B cell (primary cell): Measurements from ENCODE around the gene FAXC. TPM values are rescaled to one million over a fixed set of nuclear protein-coding genes. Genes with fewer than 3 reads are reported as not detected.

ENCODE experiments used
- ATAC-seq: fragments of 200-7000 bp; cut with Tn5 transposase; one replicate; pipeline ENCODE4 v1.10.0; 2021; ENCODE audit warnings: low read depth, mild to moderate bottlenecking, moderate number of reproducible peaks, moderate library complexity
- CTCF ChIA-PET: fragments of 350-600 bp; sonication (Branson Sonifier 250); formaldehyde crosslinking; loops from one replicate; lab custom pipeline; 2021; ENCODE audit warnings: antibody characterized with exemption, inconsistent platforms; lab: Charles Lee
- POLR2A ChIA-PET: fragments of 350-600 bp; sonication (Branson Sonifier 250); formaldehyde crosslinking; loops from one replicate; lab custom pipeline; 2021; ENCODE audit warnings: antibody characterized with exemption; lab: Charles Lee
- DNase-seq: peaks from one replicate; pipeline ENCODE4 v3.0.0; 2013
- H2AFZ ChIP-seq: 2 replicates; pipeline ENCODE4 v1.6.1; 2012; ENCODE audit warnings: mild to moderate bottlenecking, low read depth, low read length; ENCODE audit not compliant: insufficient read depth, poor library complexity, severe bottlenecking
- H3K27ac ChIP-seq, 2 donors: 1 replicate in 1 of 2; 2 replicates in 1 of 2; pipeline ENCODE4 v1.5.1; 2012 to 2013; ENCODE audit warnings: low read length in 2 of 2, mild to moderate bottlenecking in 2 of 2, moderate library complexity in 1 of 2
- H3K27me3 ChIP-seq, 4 experiments: fragments of 200-600 bp in 1 of 4; sonication (generic) in 1 of 4; replicated peaks in 1 of 4; 1 replicate in 2 of 4; 2 replicates in 2 of 4; pipeline versions ENCODE4 v1.6.1 to v1.7.0; 2013 to 2016; ENCODE audit warnings: low read length in 3 of 4, mild to moderate bottlenecking in 2 of 4, mixed read lengths in 1 of 4, moderate library complexity in 1 of 4; ENCODE audit not compliant: insufficient read depth in 4 of 4, control insufficient read depth in 3 of 4; ENCODE audit errors: control extremely low read depth in 1 of 4
- H3K36me3 ChIP-seq, 2 experiments: replicated peaks in 1 of 2; 1 replicate in 1 of 2; 2 replicates in 1 of 2; pipeline versions ENCODE4 v1.6.1 to v1.7.1; 2013; ENCODE audit warnings: low read length in 1 of 2; ENCODE audit not compliant: insufficient read depth in 2 of 2, control insufficient read depth in 1 of 2; ENCODE audit errors: control extremely low read depth in 1 of 2, extremely low read depth in 1 of 2
- H3K4me1 ChIP-seq, 2 donors: fragments of 200-600 bp in 1 of 2; sonication (generic) in 1 of 2; 1 replicate in 1 of 2; 2 replicates in 1 of 2; pipeline versions ENCODE4 v1.5.1 to v1.6.1; 2013 to 2017; ENCODE audit warnings: low read length in 2 of 2; ENCODE audit not compliant: control insufficient read depth in 2 of 2, insufficient read depth in 2 of 2
- H3K4me2 ChIP-seq: replicated peaks from 2 replicates; pipeline ENCODE3; 2012; ENCODE audit warnings: mild to moderate bottlenecking, low read depth, low read length; ENCODE audit not compliant: poor library complexity, severe bottlenecking
- H3K4me3 ChIP-seq, 5 experiments: fragments of 200-600 bp in 1 of 5; sonication (generic) in 1 of 5; 1 replicate in 3 of 5; 2 replicates in 2 of 5; pipeline versions ENCODE4 v1.5.1 to v1.7.0; 2011 to 2016; ENCODE audit warnings: low read length in 4 of 5, mild to moderate bottlenecking in 4 of 5, low read depth in 2 of 5, control low read depth in 1 of 5, moderate library complexity in 1 of 5; ENCODE audit not compliant: insufficient read depth in 1 of 5; ENCODE audit errors: control extremely low read depth in 1 of 5, extremely low read depth in 1 of 5
- H3K79me2 ChIP-seq: fragments of 200-600 bp; sonication (generic); one replicate; pipeline ENCODE4 v1.6.0; 2016; ENCODE audit warnings: low read length; ENCODE audit not compliant: control insufficient read depth, insufficient read depth
- H3K9ac ChIP-seq: fragments of 200-600 bp; sonication (generic); 2 replicates; pipeline ENCODE4 v1.6.1; 2017; ENCODE audit warnings: mild to moderate bottlenecking, low read length, moderate library complexity
- H3K9me3 ChIP-seq, 3 donors: one replicate each; pipeline versions ENCODE4 v1.6.1 to v1.7.1; 2013; ENCODE audit warnings: low read length in 2 of 3; ENCODE audit not compliant: control insufficient read depth in 2 of 3, insufficient read depth in 1 of 3; ENCODE audit errors: control extremely low read depth in 1 of 3
- H4K20me1 ChIP-seq: 2 replicates; pipeline ENCODE4 v1.6.0; 2012; ENCODE audit warnings: mild to moderate bottlenecking, low read length; ENCODE audit not compliant: insufficient read depth, control insufficient read depth, poor library complexity, severe bottlenecking
- H3K27ac Mint-ChIP-seq: one replicate; pipeline ENCODE4 v1.8.0; 2021; ENCODE audit warnings: mixed read lengths
- H3K27me3 Mint-ChIP-seq: one replicate; pipeline ENCODE4 v1.8.0; 2021; ENCODE audit warnings: mixed read lengths
- H3K4me1 Mint-ChIP-seq: one replicate; pipeline ENCODE4 v1.8.0; 2021; ENCODE audit warnings: mixed read lengths
- H3K4me3 Mint-ChIP-seq: one replicate; pipeline ENCODE4 v1.8.0; 2021; ENCODE audit warnings: mixed read lengths
- H3K9me3 Mint-ChIP-seq: one replicate; pipeline ENCODE4 v1.8.0; 2022; ENCODE audit warnings: mixed read lengths; ENCODE audit not compliant: insufficient read depth
- CTCF ChIP-seq: fragments of 200-600 bp; IDR thresholded peaks from one replicate; pipeline ENCODE4 v1.8.0; 2022; ENCODE audit warnings: antibody characterized with exemption, mild to moderate bottlenecking
- EZH2 ChIP-seq: IDR thresholded peaks from 2 replicates; pipeline ENCODE4 v1.6.1; 2012; ENCODE audit warnings: borderline replicate concordance, low read depth, mild to moderate bottlenecking, moderate library complexity, low read length; ENCODE audit not compliant: insufficient read depth, poor library complexity, severe bottlenecking
- WGBS: methylation state at CpG from one replicate; pipeline ENCODE4 v1.1.5; 2013; ENCODE audit warnings: missing lambda C conversion rate; ENCODE audit not compliant: insufficient coverage; 5-methylcytosine and 5-hydroxymethylcytosine counted together
- intact Hi-C: fragments of 100-400 bp; cut with micrococcal nuclease; formaldehyde crosslinking; loops from one replicate; pipeline ENCODE4 v1.10.0; 2022
- polyA plus RNA-seq: library from polyadenylated mRNA; depleted of rRNA; stranded (reverse); fragments of >200 nt; gene quantifications from 2 replicates; pipeline ENCODE4 v1.2.3, GENCODE V29; 2012
- total RNA-seq, 2 donors: library from RNA; stranded (reverse); fragments of 120-200 nt in 1 of 2; gene quantifications; 1 replicate in 1 of 2; 2 replicates in 1 of 2; pipeline versions ENCODE4 v1.2.3 to v1.2.4, GENCODE V29; 2013 to 2022

FAXC gene
- total and polyA plus RNA-seq, 2 donors (not counting 1 experiment from before 2014, with no cell fraction given), result not detected

- no peaks in the 10 kb centered on the region for H3K36me3 ChIP-seq
- H3K4me3 Mint-ChIP-seq, result no peak overlapping the region
- no peak for DNase-seq
- no peak overlapping the region for H3K9ac ChIP-seq
- no peak overlapping the region for H3K27ac Mint-ChIP-seq
- ChIA-PET CTCF (no interaction called here), POLR2A (no interaction called here)
- H3K27me3 ChIP-seq, result no peaks in the 10 kb centered on the region
- no peaks in the 10 kb centered on the region for H3K9me3 ChIP-seq
- no peak overlapping the region for H3K4me2 ChIP-seq
- H3K4me1 ChIP-seq, result no peaks in the 10 kb centered on the region
- H3K79me2 ChIP-seq, result no peaks in the 10 kb centered on the region
- no peak overlapping the region for H3K4me3 ChIP-seq
- no peak overlapping the region for H3K27ac ChIP-seq
- TF ChIP-seq CTCF (no peak), EZH2 (no peak)
- no peaks in the 10 kb centered on the region for H3K4me1 Mint-ChIP-seq
- 90% methylated on average over 2 of the region's 2 CpGs for WGBS
- no peak overlapping the region for H2AFZ ChIP-seq
- no peaks in the 10 kb centered on the region for H4K20me1 ChIP-seq
- no peak for ATAC-seq
- peaks cover 14% of the 10 kb centered on the region for H3K27me3 Mint-ChIP-seq
- no peaks in the 10 kb centered on the region for H3K9me3 Mint-ChIP-seq
- intact Hi-C loops, result no loop called here
These were observed 96.2 kb downstream of the FAXC start for GRCh38 chr6:99253271-99253670.

- H3K27ac ChIP-seq, result no peak overlapping the region
- H3K9ac ChIP-seq, result no peak overlapping the region
- H3K9me3 Mint-ChIP-seq, result no peaks in the 10 kb centered on the region
- H3K27me3 Mint-ChIP-seq, result peaks cover 14% of the 10 kb centered on the region
- no peaks in the 10 kb centered on the region for H3K4me1 Mint-ChIP-seq
- no peak overlapping the region for H2AFZ ChIP-seq
- ChIA-PET CTCF (no interaction called here), POLR2A (no interaction called here)
- DNase-seq (no peak), ATAC-seq (no peak)
- H3K27me3 ChIP-seq, result no peaks in the 10 kb centered on the region
- no peaks in the 10 kb centered on the region for H3K36me3 ChIP-seq
- H3K4me3 Mint-ChIP-seq, result no peak overlapping the region
- no peaks in the 10 kb centered on the region for H3K79me2 ChIP-seq
- no peak overlapping the region for H3K27ac Mint-ChIP-seq
- H3K4me3 ChIP-seq, result no peak overlapping the region
- H3K4me2 ChIP-seq, result no peak overlapping the region
- TF ChIP-seq EZH2, result no peak
- no peak for TF ChIP-seq CTCF
- 83% methylated on average over 6 of the region's 9 CpGs for WGBS
- H3K9me3 ChIP-seq, result no peaks in the 10 kb centered on the region
- no peaks in the 10 kb centered on the region for H3K4me1 ChIP-seq
- H4K20me1 ChIP-seq, result no peaks in the 10 kb centered on the region
- intact Hi-C loops, result no loop called here
These were observed 97.1 kb downstream of the FAXC start for GRCh38 chr6:99252421-99252820.
